Panc1 (cell line): ENCODE measurements around the gene MMP28.

Experiments used
- CTCF ChIP-seq: fragments of 450-650 bp; IDR thresholded peaks from 2 replicates; pipeline ENCODE4 v1.5.1; 2017; ENCODE audit warnings: mild to moderate bottlenecking
- POLR2AphosphoS5 ChIP-seq: IDR thresholded peaks from 2 replicates; pipeline ENCODE4 v1.6.1; 2012; ENCODE audit warnings: mild to moderate bottlenecking, low read depth, low read length, moderate library complexity
- TCF7L2 ChIP-seq: IDR thresholded peaks from 2 replicates; pipeline ENCODE4 v1.6.1; 2011; ENCODE audit warnings: mild to moderate bottlenecking, low read depth, low read length, inconsistent platforms
- TF ChIP-seq, protein P1 (sequence below), 2 experiments: IDR thresholded peaks; 2 replicates each; pipeline ENCODE4 v1.6.1; 2011 to 2012; ENCODE audit warnings: low read depth in 2 of 2, control low read depth in 1 of 2, low read length in 1 of 2, mild to moderate bottlenecking in 1 of 2, moderate library complexity in 1 of 2; ENCODE audit not compliant: insufficient read depth in 1 of 2

GRCh38 chr17:35749560-35750412, 45.7 kb downstream of the MMP28 start:
- no peak for TF ChIP-seq POLR2AphosphoS5
- no peak for TF ChIP-seq CTCF
- TF ChIP-seq, protein P1, sequence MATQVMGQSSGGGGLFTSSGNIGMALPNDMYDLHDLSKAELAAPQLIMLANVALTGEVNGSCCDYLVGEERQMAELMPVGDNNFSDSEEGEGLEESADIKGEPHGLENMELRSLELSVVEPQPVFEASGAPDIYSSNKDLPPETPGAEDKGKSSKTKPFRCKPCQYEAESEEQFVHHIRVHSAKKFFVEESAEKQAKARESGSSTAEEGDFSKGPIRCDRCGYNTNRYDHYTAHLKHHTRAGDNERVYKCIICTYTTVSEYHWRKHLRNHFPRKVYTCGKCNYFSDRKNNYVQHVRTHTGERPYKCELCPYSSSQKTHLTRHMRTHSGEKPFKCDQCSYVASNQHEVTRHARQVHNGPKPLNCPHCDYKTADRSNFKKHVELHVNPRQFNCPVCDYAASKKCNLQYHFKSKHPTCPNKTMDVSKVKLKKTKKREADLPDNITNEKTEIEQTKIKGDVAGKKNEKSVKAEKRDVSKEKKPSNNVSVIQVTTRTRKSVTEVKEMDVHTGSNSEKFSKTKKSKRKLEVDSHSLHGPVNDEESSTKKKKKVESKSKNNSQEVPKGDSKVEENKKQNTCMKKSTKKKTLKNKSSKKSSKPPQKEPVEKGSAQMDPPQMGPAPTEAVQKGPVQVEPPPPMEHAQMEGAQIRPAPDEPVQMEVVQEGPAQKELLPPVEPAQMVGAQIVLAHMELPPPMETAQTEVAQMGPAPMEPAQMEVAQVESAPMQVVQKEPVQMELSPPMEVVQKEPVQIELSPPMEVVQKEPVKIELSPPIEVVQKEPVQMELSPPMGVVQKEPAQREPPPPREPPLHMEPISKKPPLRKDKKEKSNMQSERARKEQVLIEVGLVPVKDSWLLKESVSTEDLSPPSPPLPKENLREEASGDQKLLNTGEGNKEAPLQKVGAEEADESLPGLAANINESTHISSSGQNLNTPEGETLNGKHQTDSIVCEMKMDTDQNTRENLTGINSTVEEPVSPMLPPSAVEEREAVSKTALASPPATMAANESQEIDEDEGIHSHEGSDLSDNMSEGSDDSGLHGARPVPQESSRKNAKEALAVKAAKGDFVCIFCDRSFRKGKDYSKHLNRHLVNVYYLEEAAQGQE (IDR thresholded peaks at IDR 0.05; ENCODE audit: insufficient read depth in 1 of 2, low read depth in 2 of 2, low read length in 1 of 2) = no peak
- TF ChIP-seq TCF7L2 = no peak
